H1 (cell line): Measurements from ENCODE around the gene LRRC18. TPM values are rescaled to one million over a fixed set of nuclear protein-coding genes. Genes with fewer than 3 reads are reported as not detected.

Experiments used
- CTCF ChIA-PET: fragments of 300-600 bp; sonication (Branson Sonifier 250); formaldehyde crosslinking; loops from one replicate; lab custom pipeline; 2021; ENCODE audit not compliant: partially characterized antibody; lab: Charles Lee
- POLR2A ChIA-PET: fragments of 300-600 bp; sonication (Branson Sonifier 250); formaldehyde crosslinking; loops from one replicate; lab custom pipeline; 2021; ENCODE audit warnings: inconsistent platforms; ENCODE audit not compliant: partially characterized antibody; lab: Charles Lee
- DNase-seq, 2 experiments: peaks; one replicate each; pipeline versions ENCODE4 v3.0.0 to v3.0.0-alpha.2; 2010 to 2022; ENCODE audit warnings: low spot score in 2 of 2, low read depth in 1 of 2, mixed read lengths in 1 of 2
- FAIRE-seq: peaks from 2 replicates; lab custom pipeline; 2011; peaks lifted over from hg19 to GRCh38; lab: Jason Lieb, UNC
- H2AFZ ChIP-seq: 2 replicates; pipeline ENCODE4 v1.8.1; 2012; ENCODE audit warnings: low read length, inconsistent platforms
- H2AK5ac ChIP-seq: 2 replicates; pipeline ENCODE4 v1.6.1; 2013; ENCODE audit warnings: low read depth, low read length
- H2BK120ac ChIP-seq: replicated peaks from 2 replicates; pipeline ENCODE3; 2013; ENCODE audit warnings: low read depth, low read length, inconsistent platforms
- H2BK12ac ChIP-seq: 2 replicates; pipeline ENCODE4 v1.6.1; 2013; ENCODE audit warnings: low read depth, low read length
- H2BK15ac ChIP-seq: 2 replicates; pipeline ENCODE4 v1.6.1; 2013; ENCODE audit warnings: low read length
- H2BK20ac ChIP-seq: 2 replicates; pipeline ENCODE4 v1.6.1; 2013; ENCODE audit warnings: low read length
- H2BK5ac ChIP-seq: 2 replicates; pipeline ENCODE4 v1.6.1; 2013; ENCODE audit warnings: low read depth, low read length
- H3K14ac ChIP-seq: 2 replicates; pipeline ENCODE4 v1.6.1; 2013; ENCODE audit warnings: inconsistent platforms; ENCODE audit not compliant: insufficient read length
- H3K18ac ChIP-seq: 2 replicates; pipeline ENCODE4 v1.6.1; 2013; ENCODE audit warnings: low read length; ENCODE audit errors: extremely low read depth
- H3K23ac ChIP-seq: 2 replicates; pipeline ENCODE4 v1.6.1; 2013; ENCODE audit warnings: inconsistent platforms; ENCODE audit not compliant: insufficient read length
- H3K23me2 ChIP-seq: 2 replicates; pipeline ENCODE4 v1.6.1; 2013; ENCODE audit warnings: low read depth, low read length
- H3K27ac ChIP-seq: 2 replicates; pipeline ENCODE4 v1.6.1; 2011; ENCODE audit warnings: low read depth, low read length, inconsistent platforms
- H3K27me3 ChIP-seq, 4 experiments: replicated peaks in 1 of 4; 1 replicate in 1 of 4; 2 replicates in 3 of 4; pipeline versions ENCODE4 v1.6.1 to v1.8.1; 2011 to 2013; ENCODE audit warnings: low read length in 3 of 4, mild to moderate bottlenecking in 3 of 4, inconsistent platforms in 2 of 4, mixed read lengths in 2 of 4, moderate library complexity in 1 of 4; ENCODE audit not compliant: control insufficient read depth in 3 of 4, insufficient read depth in 3 of 4; ENCODE audit errors: extremely low read depth in 1 of 4
- H3K36me3 ChIP-seq, 4 experiments: 2 replicates each; pipeline versions ENCODE4 v1.6.1 to v1.8.1; 2011 to 2013; ENCODE audit warnings: mild to moderate bottlenecking in 4 of 4, low read length in 3 of 4, moderate library complexity in 2 of 4, control low read depth in 1 of 4, inconsistent platforms in 1 of 4; ENCODE audit not compliant: insufficient read depth in 4 of 4, control insufficient read depth in 2 of 4
- H3K4ac ChIP-seq: replicated peaks from 2 replicates; pipeline ENCODE3; 2013; ENCODE audit warnings: low read length, low read depth, mixed read lengths, inconsistent platforms; ENCODE audit not compliant: insufficient read length
- H3K4me1 ChIP-seq, 4 experiments: replicated peaks in 1 of 4; 1 replicate in 1 of 4; 2 replicates in 3 of 4; pipeline versions ENCODE4 v1.6.1 to v1.8.1; 2011 to 2013; ENCODE audit warnings: low read length in 3 of 4, inconsistent platforms in 2 of 4, mixed read lengths in 1 of 4; ENCODE audit not compliant: insufficient read depth in 4 of 4, control insufficient read depth in 3 of 4
- H3K4me2 ChIP-seq, 2 experiments: 2 replicates each; pipeline versions ENCODE4 v1.6.1 to v1.8.1; 2011 to 2013; ENCODE audit warnings: low read depth in 2 of 2, low read length in 2 of 2, control low read depth in 1 of 2, inconsistent platforms in 1 of 2, mild to moderate bottlenecking in 1 of 2; ENCODE audit not compliant: insufficient read depth in 1 of 2
- H3K4me3 ChIP-seq, 4 experiments: fragments of 200-600, 300-600 bp in 1 of 4; sonication (generic), shearing (Covaris generic), sonication (Bioruptor Twin) in 1 of 4; 2 replicates each; pipeline versions ENCODE4 v1.5.1 to v1.8.1; 2011 to 2016; ENCODE audit warnings: low read length in 4 of 4, low read depth in 3 of 4, control low read depth in 2 of 4, inconsistent platforms in 2 of 4, mild to moderate bottlenecking in 2 of 4, mixed read lengths in 1 of 4, moderate library complexity in 1 of 4; ENCODE audit not compliant: insufficient read depth in 2 of 4; ENCODE audit errors: extremely low read depth in 1 of 4
- H3K56ac ChIP-seq: replicated peaks from 2 replicates; pipeline ENCODE3; 2013; ENCODE audit warnings: low read depth, mild to moderate bottlenecking, mixed read lengths, low read length, inconsistent platforms; ENCODE audit not compliant: insufficient read length
- H3K79me1 ChIP-seq: 2 replicates; pipeline ENCODE4 v1.6.1; 2013; ENCODE audit warnings: low read depth, low read length, control low read depth
- H3K79me2 ChIP-seq, 2 experiments: 2 replicates each; pipeline versions ENCODE4 v1.6.1 to v1.8.1; 2012 to 2013; ENCODE audit warnings: low read length in 2 of 2, mild to moderate bottlenecking in 2 of 2, inconsistent platforms in 1 of 2; ENCODE audit not compliant: insufficient read depth in 2 of 2, control insufficient read depth in 1 of 2
- H3K9ac ChIP-seq, 4 experiments: replicated peaks in 1 of 4; 1 replicate in 1 of 4; 2 replicates in 3 of 4; pipeline versions ENCODE4 v1.6.1 to v1.8.1; 2011 to 2013; ENCODE audit warnings: low read depth in 3 of 4, low read length in 3 of 4, control low read depth in 2 of 4, mild to moderate bottlenecking in 2 of 4, moderate library complexity in 2 of 4, inconsistent platforms in 1 of 4; ENCODE audit errors: extremely low read depth in 1 of 4
- H3K9me3 ChIP-seq, 2 experiments: 2 replicates each; pipeline versions ENCODE4 v1.6.1 to v1.8.1; 2012 to 2013; ENCODE audit warnings: mild to moderate bottlenecking in 2 of 2, moderate library complexity in 2 of 2, control low read depth in 1 of 2, inconsistent platforms in 1 of 2, low read depth in 1 of 2, low read length in 1 of 2, mixed read lengths in 1 of 2; ENCODE audit not compliant: insufficient read depth in 2 of 2
- H4K20me1 ChIP-seq, 2 experiments: replicated peaks in 1 of 2; 2 replicates each; pipeline versions ENCODE3 to v1.8.1; 2011 to 2013; ENCODE audit warnings: inconsistent platforms in 2 of 2, low read length in 2 of 2, mild to moderate bottlenecking in 1 of 2; ENCODE audit not compliant: insufficient read depth in 2 of 2, control insufficient read depth in 1 of 2
- H4K5ac ChIP-seq: 2 replicates; pipeline ENCODE4 v1.6.1; 2013; ENCODE audit warnings: low read length, low read depth, mixed read lengths, inconsistent platforms; ENCODE audit not compliant: insufficient read length
- H4K8ac ChIP-seq: 2 replicates; pipeline ENCODE4 v1.8.0; 2013; ENCODE audit warnings: mild to moderate bottlenecking, moderate library complexity, low read length, inconsistent platforms; ENCODE audit not compliant: insufficient read depth; ENCODE audit errors: extremely low read depth
- H4K91ac ChIP-seq: replicated peaks from 2 replicates; pipeline ENCODE3; 2013; ENCODE audit warnings: low read length, mixed read lengths, inconsistent platforms; ENCODE audit not compliant: insufficient read length
- SP2 ChIP-seq: IDR thresholded peaks from 2 replicates; pipeline ENCODE4 v1.6.1; 2012; ENCODE audit warnings: mild to moderate bottlenecking, low read length, inconsistent platforms
- WGBS, 2 experiments: shearing (Covaris generic) in 1 of 2; methylation state at CpG; one replicate each; pipeline versions ENCODE4 v1.1.6 to v1.1.7; 2013 to 2015; ENCODE audit warnings: low lambda C conversion rate in 2 of 2, mixed read lengths in 2 of 2, inconsistent platforms in 1 of 2, low coverage in 1 of 2, missing lambda C conversion rate in 1 of 2; ENCODE audit not compliant: insufficient replicate concordance in 2 of 2, insufficient coverage in 1 of 2, insufficient read length in 1 of 2; ENCODE audit errors: extremely low coverage in 1 of 2, missing lambda C conversion rate in 1 of 2; 5-methylcytosine and 5-hydroxymethylcytosine counted together
- polyA plus RNA-seq, 7 experiments: library from polyadenylated mRNA; depleted of rRNA in 3 of 7; stranded (reverse) in 5 of 7; unstranded in 2 of 7; fragments of >200 nt in 5 of 7; fragments of 200-250 nt in 2 of 7; gene quantifications; 1 replicate in 5 of 7; 2 replicates in 1 of 7; 4 replicates in 1 of 7; pipeline versions ENCODE4 v1.2.1 to v1.2.3, GENCODE V29; 2011 to 2013; ENCODE audit warnings: missing spikeins in 2 of 7, mixed read lengths in 2 of 7
- total RNA-seq: library from RNA; stranded (reverse); fragmentation: NEBNext Ultra II Directional; extraction: Animal tissue kit (Norgen Biotek cat#: 25700); gene quantifications from 2 replicates; pipeline ENCODE4 v1.2.1, GENCODE V29; 2021

LRRC18 gene
- total and polyA plus RNA-seq, 2 of the 8 experiments (the other 6 are each of a cell fraction or from before 2014, with no cell fraction given), result not detected

DNA sequence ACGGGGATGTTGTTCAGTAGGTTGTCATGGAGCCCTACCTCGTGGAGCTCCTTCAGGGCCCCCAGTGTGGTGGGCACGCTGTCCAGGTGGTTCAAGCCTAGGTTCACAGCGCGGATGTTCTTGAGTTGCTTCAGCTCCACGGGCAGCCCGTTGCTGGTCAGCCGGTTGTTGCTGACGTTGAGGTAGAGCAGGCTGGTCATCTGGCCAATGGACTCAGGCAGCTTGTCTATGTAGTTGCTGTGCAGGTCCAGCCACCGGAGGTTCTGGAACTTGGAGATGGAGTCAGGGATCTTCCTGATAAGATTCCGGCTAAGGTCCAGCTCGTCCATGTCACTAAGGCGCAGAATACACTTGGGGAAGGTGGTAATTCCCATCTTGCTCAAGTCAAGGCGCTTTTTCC is 26.0 kb downstream of the LRRC18 start:
- no peak overlapping the region for H2BK12ac ChIP-seq
- no peak for FAIRE-seq
- 93% methylated on average over 14 of the region's 14 CpGs; no CpG with 5 or more reads in 1 of the 2 experiments for WGBS, 2 experiments

More for the DNA sequence above, 26.0 kb downstream of the LRRC18 start:
- H4K5ac ChIP-seq, result no peak overlapping the region
- CTCF ChIA-PET, result interaction anchor here (1.0 to 1.4 kb wide), 5 partner anchors 8 to 170 kb away, joined by 3 to 5 read pairs (median 3); no protein-coding TSS in a partner anchor
- H3K23me2 ChIP-seq, result no peaks in the 10 kb centered on the region
- no peaks in the 10 kb centered on the region for H3K79me1 ChIP-seq
- H2BK20ac ChIP-seq, result no peak overlapping the region
- no peak overlapping the region for H3K23ac ChIP-seq
- no peak overlapping the region for H2BK15ac ChIP-seq
- H3K14ac ChIP-seq, result no peak overlapping the region
- no peak for TF ChIP-seq SP2
- no peaks in the 10 kb centered on the region for H4K20me1 ChIP-seq
- no peak overlapping the region for H2BK120ac ChIP-seq
- no peaks in the 10 kb centered on the region for H3K9me3 ChIP-seq
- H2AFZ ChIP-seq, result no peak overlapping the region
- no peak overlapping the region for H2AK5ac ChIP-seq
- no peak overlapping the region for H3K56ac ChIP-seq
- no peak for DNase-seq
- H3K9ac ChIP-seq, result no peak overlapping the region
- POLR2A ChIA-PET, result interaction anchor here (1.7 kb wide), 1 partner anchor 13 kb away, joined by 5 read pairs; no protein-coding TSS in a partner anchor
- no peak overlapping the region for H3K4me3 ChIP-seq
- no peak overlapping the region for H3K18ac ChIP-seq
- no peak overlapping the region for H3K4ac ChIP-seq
- H3K79me2 ChIP-seq, result no peaks in the 10 kb centered on the region
- no peak overlapping the region for H4K91ac ChIP-seq
- no peak overlapping the region for H4K8ac ChIP-seq
- H3K36me3 ChIP-seq, result no peaks in the 10 kb centered on the region
- no peak overlapping the region for H3K27ac ChIP-seq
- no peaks in the 10 kb centered on the region for H3K4me1 ChIP-seq
- no peaks in the 10 kb centered on the region for H3K27me3 ChIP-seq
- no peak overlapping the region for H3K4me2 ChIP-seq
- no peak overlapping the region for H2BK5ac ChIP-seq
